T-cell (primary cell): ENCODE results near the gene COA7. TPM values are rescaled to one million over a fixed set of nuclear protein-coding genes. Genes with fewer than 3 reads are reported as not detected.

ENCODE experiments used
- ATAC-seq, 4 experiments: fragments of 200-7000 bp in 3 of 4; fragments of 150-1000 bp in 1 of 4; cut with Tn5 transposase; replicated peaks in 1 of 4; 1 replicate in 3 of 4; 2 replicates in 1 of 4; pipeline ENCODE4 v1.10.0; 2021; ENCODE audit warnings: moderate library complexity in 3 of 4, mild to moderate bottlenecking in 2 of 4, moderate number of reproducible peaks in 1 of 4
- CTCF ChIA-PET, 2 donors: fragments of 300-600 bp; sonication (Branson Sonifier 250); formaldehyde crosslinking; loops; one replicate each; lab custom pipeline; 2022; ENCODE audit warnings: antibody characterized with exemption in 2 of 2; lab: Charles Lee
- POLR2A ChIA-PET, 2 donors: fragments of 300-600 bp; sonication (Branson Sonifier 250); formaldehyde crosslinking; loops; one replicate each; lab custom pipeline; 2022; ENCODE audit warnings: antibody characterized with exemption in 2 of 2; lab: Charles Lee
- DNase-seq, 35 experiments: peaks; one replicate each; pipeline versions ENCODE4 v3.0.0 to v3.0.0-alpha.2; 2013 to 2023
- H3K27ac ChIP-seq: one replicate; pipeline ENCODE4 v1.5.1; 2013; ENCODE audit warnings: low read length
- H3K27me3 ChIP-seq, 2 experiments: replicated peaks in 1 of 2; 1 replicate in 1 of 2; 2 replicates in 1 of 2; pipeline versions ENCODE4 v1.6.1 to v1.7.0; 2013; ENCODE audit warnings: low read length in 1 of 2, mixed read lengths in 1 of 2; ENCODE audit not compliant: control insufficient read depth in 2 of 2, insufficient read depth in 2 of 2; ENCODE audit errors: extremely low read depth in 1 of 2
- H3K36me3 ChIP-seq, 2 donors: 1 replicate in 1 of 2; 2 replicates in 1 of 2; pipeline versions ENCODE4 v1.6.1 to v1.7.0; 2013; ENCODE audit warnings: low read length in 1 of 2; ENCODE audit not compliant: control insufficient read depth in 2 of 2, insufficient read depth in 1 of 2; ENCODE audit errors: extremely low read depth in 1 of 2
- H3K4me1 ChIP-seq, 2 experiments: 1 replicate in 1 of 2; 2 replicates in 1 of 2; pipeline versions ENCODE4 v1.6.1 to v1.7.0; 2013; ENCODE audit warnings: low read length in 2 of 2, mixed read lengths in 1 of 2; ENCODE audit not compliant: insufficient read depth in 2 of 2, control insufficient read depth in 1 of 2; ENCODE audit errors: extremely low read depth in 1 of 2
- H3K4me3 ChIP-seq, 2 donors: 1 replicate in 1 of 2; 2 replicates in 1 of 2; pipeline versions ENCODE4 v1.5.1 to v1.7.0; 2013; ENCODE audit warnings: mild to moderate bottlenecking in 2 of 2, low read length in 1 of 2, moderate library complexity in 1 of 2; ENCODE audit not compliant: control insufficient read depth in 1 of 2; ENCODE audit errors: extremely low read depth in 1 of 2
- H3K9me3 ChIP-seq: 2 replicates; pipeline ENCODE4 v1.7.0; 2013
- H3K27ac Mint-ChIP-seq, 2 donors: one replicate each; pipeline ENCODE4 v1.8.0; 2020 to 2021; ENCODE audit warnings: mild to moderate bottlenecking in 2 of 2, mixed read lengths in 2 of 2
- H3K27me3 Mint-ChIP-seq, 2 donors: one replicate each; pipeline ENCODE4 v1.8.0; 2021 to 2022; ENCODE audit warnings: mixed read lengths in 2 of 2
- H3K36me3 Mint-ChIP-seq: one replicate; pipeline ENCODE4 v1.8.0; 2021; ENCODE audit warnings: mixed read lengths
- H3K4me1 Mint-ChIP-seq, 3 donors: one replicate each; pipeline ENCODE4 v1.8.0; 2020 to 2022; ENCODE audit warnings: mixed read lengths in 3 of 3, mild to moderate bottlenecking in 1 of 3
- H3K4me3 Mint-ChIP-seq, 3 donors: one replicate each; pipeline ENCODE4 v1.8.0; 2020 to 2022; ENCODE audit warnings: mild to moderate bottlenecking in 3 of 3, mixed read lengths in 3 of 3, moderate library complexity in 3 of 3
- H3K9me3 Mint-ChIP-seq, 3 donors: one replicate each; pipeline ENCODE4 v1.8.0; 2020 to 2022; ENCODE audit warnings: mixed read lengths in 3 of 3
- whole genome bisulfite sequencing: methylation state at CpG from one replicate; pipeline ENCODE4 v1.1.5; 2013; ENCODE audit warnings: missing lambda C conversion rate; ENCODE audit not compliant: insufficient coverage; 5-methylcytosine and 5-hydroxymethylcytosine counted together
- total RNA-seq, 35 experiments: library from RNA in 6 of 35; stranded (reverse) in 6 of 35; fragments of 120-200 nt in 1 of 35; gene quantifications; one replicate each; pipeline versions ENCODE4 v1.2.1 to v1.2.4 and lab custom pipeline; 2013 to 2026

The COA7 gene
- total RNA-seq, 5 donors from 2014 or later (not counting 1 experiment from before 2014, with no cell fraction given) = 3.2 to 4.8 (median 4.1) TPM

DNA sequence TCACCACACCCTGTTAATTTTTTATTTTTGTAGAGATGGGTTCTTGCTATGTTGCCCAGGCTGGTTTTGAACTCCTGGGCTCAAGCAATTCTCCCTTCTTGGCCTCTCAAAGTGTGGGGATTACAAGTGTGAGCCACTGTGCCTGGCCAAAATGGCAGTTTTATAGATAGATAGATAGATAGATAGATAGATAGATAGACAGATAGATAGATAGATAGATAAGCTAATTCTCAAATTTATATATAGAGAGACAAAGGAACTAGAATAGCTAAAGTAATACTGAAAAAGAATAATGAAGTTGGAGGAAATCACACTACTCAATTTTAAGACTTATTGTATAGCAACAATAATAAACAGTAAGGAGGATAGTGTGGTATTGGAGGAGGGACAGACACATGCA, 44.1 kb downstream of the COA7 start:
- Histone ChIP-seq H3K36me3 (peaks cover 5 to 37% of the 10 kb centered on the region in 2 donors), H3K27ac (no peak overlapping the region), H3K4me1 (no peaks in the 10 kb centered on the region), H3K27me3 (no peaks in the 10 kb centered on the region), H3K4me3 (no peak overlapping the region), H3K9me3 (no peaks in the 10 kb centered on the region)
- Mint-ChIP-seq H3K27ac (peak overlapping the region; percentile 56 to 72), H3K9me3 (no peaks in the 10 kb centered on the region), H3K4me1 (peaks cover 26 to 27% (median 27%) of the 10 kb centered on the region in 3 donors), H3K36me3 (peaks cover 45% of the 10 kb centered on the region), H3K4me3 (no peak overlapping the region), H3K27me3 (no peaks in the 10 kb centered on the region)
- ATAC-seq = no peak
- ChIA-PET POLR2A (interaction anchor here in 1 of 2 donors (0.7 kb wide), 1 partner anchor 52 kb away, joined by 3 read pairs; the partner anchor contains the start of gene GPX7), CTCF (no interaction called here)
- DNase-seq = no peak

DNA sequence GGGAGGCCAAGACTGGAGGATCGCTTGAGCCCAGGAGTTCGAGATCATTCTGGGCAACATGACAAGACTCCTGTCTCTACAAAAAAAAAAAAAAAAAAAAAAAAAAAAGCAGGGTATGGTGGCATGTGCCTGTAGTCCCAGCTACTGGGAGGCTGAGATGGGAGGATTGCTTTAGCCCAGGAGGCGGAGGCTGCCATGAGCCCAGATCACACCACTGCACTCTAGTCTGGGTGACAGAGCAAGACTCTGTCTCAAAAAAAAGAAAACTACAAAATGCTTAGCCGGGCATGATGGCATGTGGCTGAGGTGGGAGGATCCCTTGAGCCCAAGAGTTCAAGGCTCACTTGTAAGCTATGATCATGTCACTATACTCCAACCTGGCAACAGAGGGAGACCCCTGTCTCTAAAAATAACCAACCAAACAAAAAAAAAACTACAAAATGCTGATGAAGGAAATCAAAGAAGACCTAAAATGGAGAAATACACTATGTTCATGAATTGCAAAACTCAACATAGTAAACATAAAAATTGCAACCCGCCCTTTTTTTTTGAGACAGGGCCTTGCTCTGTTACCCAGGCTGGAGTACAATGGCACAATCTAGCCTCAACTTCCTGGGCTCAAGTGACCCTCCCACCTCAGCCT, 44.8 kb downstream of the COA7 start:
- Mint-ChIP-seq H3K9me3 (no peaks in the 10 kb centered on the region), H3K27me3 (no peaks in the 10 kb centered on the region), H3K27ac (peak overlapping the region; percentile 50 to 72), H3K36me3 (peaks cover 51% of the 10 kb centered on the region), H3K4me1 (peaks cover 21 to 30% (median 24%) of the 10 kb centered on the region in 3 donors), H3K4me3 (no peak overlapping the region)
- 100% methylated on average over 1 of the region's 5 CpGs for WGBS
- CTCF ChIA-PET = interaction anchor here in 1 of 2 donors (0.7 kb wide), 1 partner anchor 60 kb away, joined by 4 read pairs; no protein-coding TSS in a partner anchor
- POLR2A ChIA-PET = interaction anchor here in 1 of 2 donors (0.7 kb wide), 1 partner anchor 51 kb away, joined by 3 read pairs; the partner anchor contains the start of gene GPX7
- H3K4me3 ChIP-seq = no peak overlapping the region
- no peaks in the 10 kb centered on the region for H3K9me3 ChIP-seq
- no peaks in the 10 kb centered on the region for H3K27me3 ChIP-seq
- no peak for ATAC-seq
- peaks cover 5 to 45% of the 10 kb centered on the region in 2 donors for H3K36me3 ChIP-seq
- DNase-seq = no peak
- no peak overlapping the region for H3K27ac ChIP-seq
- no peaks in the 10 kb centered on the region for H3K4me1 ChIP-seq

DNA sequence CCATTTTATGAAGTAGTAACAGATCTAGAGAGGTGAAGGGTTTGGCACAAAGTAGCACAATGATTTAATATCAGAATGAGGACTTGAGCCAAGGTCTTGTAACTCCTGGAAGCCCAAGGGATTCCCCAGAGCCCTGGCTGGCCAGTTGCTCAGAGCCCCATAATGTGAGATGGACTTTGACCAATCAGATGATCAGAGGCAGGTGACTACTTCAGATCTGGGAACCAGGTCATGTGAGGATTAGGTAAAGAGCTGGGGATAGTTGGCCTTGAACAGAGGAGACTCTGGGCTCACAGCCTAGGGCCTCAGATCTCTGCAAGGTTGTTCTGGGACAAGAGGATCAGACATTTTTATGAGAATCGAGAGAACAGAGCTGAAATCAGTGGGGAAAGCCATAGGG, 46.2 kb downstream of the COA7 start:
- H3K27ac ChIP-seq = no peak overlapping the region
- Mint-ChIP-seq H3K4me3 (no peak overlapping the region), H3K4me1 (peaks cover 22 to 28% (median 27%) of the 10 kb centered on the region in 3 donors), H3K27me3 (no peaks in the 10 kb centered on the region), H3K9me3 (no peaks in the 10 kb centered on the region), H3K27ac (peak overlapping the region; percentile 58 to 79), H3K36me3 (peaks cover 56% of the 10 kb centered on the region)
- no peak overlapping the region for H3K4me3 ChIP-seq
- H3K9me3 ChIP-seq = no peaks in the 10 kb centered on the region
- H3K4me1 ChIP-seq = no peaks in the 10 kb centered on the region
- H3K36me3 ChIP-seq = peaks cover 5 to 39% of the 10 kb centered on the region in 2 donors
- WGBS = no CpG with 5 or more reads among the region's 1 CpG
- ChIA-PET POLR2A (interaction anchor here in 1 of 2 donors (0.6 kb wide), 1 partner anchor 177 kb away, joined by 4 read pairs; no protein-coding TSS in a partner anchor), CTCF (no interaction called here)
- no peak for ATAC-seq
- no peak for DNase-seq
- H3K27me3 ChIP-seq = no peaks in the 10 kb centered on the region

DNA sequence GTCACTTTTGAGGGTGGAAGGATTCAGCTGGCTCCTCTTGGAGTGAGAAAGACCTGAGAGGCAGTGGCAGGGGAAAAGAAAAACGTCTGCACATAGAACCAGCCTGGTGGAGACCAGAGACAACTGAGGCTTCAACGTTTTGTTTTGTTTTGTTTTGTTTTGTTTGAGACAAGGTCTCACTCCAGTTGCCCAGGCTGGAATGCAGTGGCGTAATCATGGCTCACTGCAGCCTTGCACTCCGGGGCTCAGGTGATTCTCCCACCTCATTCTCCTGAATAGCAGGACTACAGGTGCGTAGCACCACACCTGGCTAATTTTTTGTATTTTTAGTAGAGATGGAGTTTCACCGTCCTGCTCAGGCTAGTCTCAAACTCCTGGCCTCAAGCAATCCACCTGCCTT, 52.9 kb downstream of the COA7 start:
- H3K36me3 ChIP-seq = peaks cover 3 to 41% of the 10 kb centered on the region in 2 donors
- DNase-seq = no peak
- no peak overlapping the region for H3K27ac ChIP-seq
- H3K9me3 ChIP-seq = no peaks in the 10 kb centered on the region
- H3K4me1 Mint-ChIP-seq = peaks cover 36 to 47% (median 41%) of the 10 kb centered on the region in 3 donors
- no peaks in the 10 kb centered on the region for H3K27me3 ChIP-seq
- H3K27ac Mint-ChIP-seq = peak overlapping the region in 1 of 2 donors; percentile 19
- POLR2A ChIA-PET = interaction anchor here in 1 of 2 donors (0.7 to 1.4 kb wide), 2 partner anchors 41 to 92 kb away, joined by 3 to 7 read pairs; partner anchors contain the start of gene TUT4
- peaks cover 4 to 23% of the 10 kb centered on the region in 2 experiments for H3K4me1 ChIP-seq
- no peaks in the 10 kb centered on the region for H3K27me3 Mint-ChIP-seq
- H3K9me3 Mint-ChIP-seq = peaks cover 0 to 5% (median 0%) of the 10 kb centered on the region in 3 donors
- no peak overlapping the region for H3K4me3 ChIP-seq
- peaks cover 49% of the 10 kb centered on the region for H3K36me3 Mint-ChIP-seq
- WGBS = no CpG with 5 or more reads among the region's 6 CpGs
- no peak for ATAC-seq
- CTCF ChIA-PET = interaction anchor here in 1 of 2 donors (0.6 kb wide), 1 partner anchor 834 kb away, joined by 3 read pairs; no protein-coding TSS in a partner anchor
- no peak overlapping the region for H3K4me3 Mint-ChIP-seq

DNA sequence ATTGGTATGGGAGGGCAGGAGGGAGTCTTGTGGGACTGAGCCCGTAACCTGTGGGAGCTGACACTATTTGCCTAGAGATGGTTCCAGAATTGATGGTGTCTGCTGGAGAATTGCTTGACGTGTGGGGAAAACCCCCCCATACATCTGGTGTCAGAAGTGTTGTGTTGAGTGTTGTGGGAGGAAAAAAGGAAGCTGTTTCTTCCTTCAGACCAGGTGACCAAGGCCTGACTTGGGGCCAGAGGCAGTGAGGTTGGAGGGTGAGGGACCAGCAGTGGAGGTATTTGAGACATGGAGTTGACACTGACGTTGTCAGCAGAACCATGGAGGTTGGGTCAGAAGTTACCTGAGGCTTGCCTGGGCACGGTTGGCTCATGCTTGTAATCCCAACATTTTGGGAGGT, 56.8 kb downstream of the COA7 start:
- Histone ChIP-seq H3K27me3 (no peaks in the 10 kb centered on the region), H3K4me3 (no peak overlapping the region), H3K36me3 (peaks cover 3 to 21% of the 10 kb centered on the region in 2 donors), H3K27ac (no peak overlapping the region), H3K9me3 (no peaks in the 10 kb centered on the region), H3K4me1 (peaks cover 29 to 62% of the 10 kb centered on the region in 2 experiments)
- ATAC-seq (no peak), DNase-seq (peak in 2 of 35 experiments; percentile 22 to 41)
- H3K27ac Mint-ChIP-seq = peak overlapping the region; percentile 72 to 82
- 82% methylated on average over 2 of the region's 4 CpGs for WGBS
- H3K4me3 Mint-ChIP-seq = peak overlapping the region in 1 of 3 donors; percentile 58
- peaks cover 39% of the 10 kb centered on the region for H3K36me3 Mint-ChIP-seq
- H3K27me3 Mint-ChIP-seq = no peaks in the 10 kb centered on the region
- H3K9me3 Mint-ChIP-seq = peaks cover 0 to 5% (median 0%) of the 10 kb centered on the region in 3 donors
- ChIA-PET CTCF (interaction anchor here in 1 of 2 donors (1.6 kb wide), 1 partner anchor 45 kb away, joined by 5 read pairs; no protein-coding TSS in a partner anchor), POLR2A (interaction anchor here (0.6 to 0.9 kb wide), 2 partner anchors 25 to 188 kb away, joined by 3 to 4 read pairs; no protein-coding TSS in a partner anchor)
- peaks cover 64 to 68% (median 65%) of the 10 kb centered on the region in 3 donors for H3K4me1 Mint-ChIP-seq

DNA sequence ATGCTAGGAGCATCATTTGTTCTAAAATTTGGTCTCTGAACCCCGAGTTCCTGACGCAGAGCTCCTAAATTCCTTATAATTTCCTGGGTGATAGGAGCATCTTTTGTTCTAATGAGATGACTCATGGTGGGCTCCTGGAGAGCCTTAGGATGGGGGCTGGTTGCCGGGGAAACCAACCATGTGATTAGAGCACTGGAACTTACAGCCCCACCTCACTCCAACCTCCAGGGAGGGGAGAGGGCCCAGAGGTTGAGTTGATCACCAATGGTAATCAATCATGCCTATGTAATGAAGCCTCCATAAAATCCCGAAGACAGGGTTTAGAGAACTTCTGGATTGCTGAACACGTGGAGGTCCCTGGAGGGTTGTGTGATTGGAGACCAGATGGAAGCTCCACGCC, 57.5 kb downstream of the COA7 start:
- Mint-ChIP-seq H3K9me3 (peaks cover 0 to 5% (median 0%) of the 10 kb centered on the region in 3 donors), H3K4me3 (peak overlapping the region in 1 of 3 donors; percentile 58), H3K4me1 (peaks cover 67 to 71% (median 68%) of the 10 kb centered on the region in 3 donors), H3K27me3 (no peaks in the 10 kb centered on the region), H3K36me3 (peaks cover 39% of the 10 kb centered on the region), H3K27ac (peak overlapping the region; percentile 72 to 82)
- H3K36me3 ChIP-seq = peaks cover 3 to 21% of the 10 kb centered on the region in 2 donors
- no CpG with 5 or more reads among the region's 6 CpGs for WGBS
- no peaks in the 10 kb centered on the region for H3K27me3 ChIP-seq
- no peak for DNase-seq
- ChIA-PET POLR2A (interaction anchor here in 1 of 2 donors (0.6 to 0.9 kb wide), 3 partner anchors 25 to 89 kb away, joined by 3 to 4 read pairs (median 3); no protein-coding TSS in a partner anchor), CTCF (interaction anchor here (0.5 to 1.6 kb wide), 3 partner anchors 28 to 45 kb away, joined by 4 to 5 read pairs (median 4); no protein-coding TSS in a partner anchor)
- peaks cover 32 to 65% of the 10 kb centered on the region in 2 experiments for H3K4me1 ChIP-seq
- no peak overlapping the region for H3K27ac ChIP-seq
- H3K9me3 ChIP-seq = no peaks in the 10 kb centered on the region
- ATAC-seq = no peak
- no peak overlapping the region for H3K4me3 ChIP-seq
